AG04450 (cell line): ENCODE results near the gene C6orf52. TPM values are rescaled to one million over a fixed set of nuclear protein-coding genes. Genes with fewer than 3 reads are reported as not detected.
"Not testable (repeated sequence)": the region's sequence is repeated elsewhere in the genome, so short reads cannot be mapped to it uniquely, and the experiment has no call there.

Experiments used
- CTCF ChIA-PET: fragments of 300-600, 350-600 bp; formaldehyde crosslinking; extraction: SDS; loops from one replicate; lab custom pipeline; 2022; ENCODE audit warnings: antibody characterized with exemption, inconsistent platforms; lab: Charles Lee
- POLR2A ChIA-PET: fragments of 350-600 bp; formaldehyde crosslinking; extraction: SDS; loops from one replicate; lab custom pipeline; 2021; ENCODE audit warnings: antibody characterized with exemption, inconsistent platforms; lab: Yijun Ruan, JAX
- DNase-seq: peaks from one replicate; pipeline ENCODE4 v3.0.0-alpha.2; 2011; ENCODE audit warnings: low read depth, low spot score
- H3K27ac ChIP-seq: one replicate; pipeline ENCODE4 v1.5.1; 2012; ENCODE audit warnings: low read depth, low read length, control low read depth
- H3K27me3 ChIP-seq: one replicate; pipeline ENCODE4 v1.6.0; 2012; ENCODE audit warnings: low read length; ENCODE audit not compliant: control insufficient read depth, insufficient read depth
- H3K4me3 ChIP-seq: 2 replicates; pipeline ENCODE4 v1.5.1; 2011; ENCODE audit warnings: mild to moderate bottlenecking, low read depth, low read length, control low read depth
- H3K9me3 ChIP-seq: 2 replicates; pipeline ENCODE4 v1.5.1; 2012; ENCODE audit warnings: low read length; ENCODE audit not compliant: control insufficient read depth, insufficient read depth
- CTCF ChIP-seq: IDR thresholded peaks from 2 replicates; pipeline ENCODE4 v1.5.1; 2011; ENCODE audit warnings: low read depth, low read length, control low read depth, inconsistent platforms
- polyA plus RNA-seq: library from polyadenylated mRNA; depleted of rRNA; stranded (reverse); fragments of >200 nt; gene quantifications from 2 replicates; pipeline ENCODE4 v1.2.3, GENCODE V29; 2011

The C6orf52 gene
- polyA plus RNA-seq, 1 experiment = 0.74 TPM

GRCh38 chr6:10721850-10722569, 27.6 kb upstream of the C6orf52 start:
- Histone ChIP-seq H3K27ac (peak overlapping the region; percentile 57), H3K9me3 (peaks cover 10% of the 10 kb centered on the region), H3K4me3 (peak overlapping the region; percentile 77), H3K27me3 (no peaks in the 10 kb centered on the region)
- ChIA-PET POLR2A (interaction anchor here (0.5 to 1.5 kb wide), 9 partner anchors 16 to 168 kb away, joined by 3 to 40 read pairs (median 4); partner anchors contain the start of genes C6orf52, PAK1IP1 and TMEM14B), CTCF (interaction anchor here (0.6 to 2.5 kb wide), 3 partner anchors 27 to 212 kb away, joined by 4 to 8 read pairs (median 5); partner anchors contain the start of gene PAK1IP1)
- no peak for TF ChIP-seq CTCF
- DNase-seq = no peak

GRCh38 chr6:10720960-10721849, 26.8 kb upstream of the C6orf52 start:
- H3K27me3 ChIP-seq, H3K27ac ChIP-seq, DNase-seq, H3K9me3 ChIP-seq: not testable (repeated sequence)
- ChIA-PET CTCF (interaction anchor here (0.6 to 1.4 kb wide), 5 partner anchors 26 to 242 kb away, joined by 3 to 5 read pairs (median 4); partner anchors contain the start of gene PAK1IP1), POLR2A (interaction anchor here (1.2 to 1.5 kb wide), 2 partner anchors 9 to 27 kb away, joined by 3 read pairs; partner anchors contain the start of genes C6orf52 and PAK1IP1)
- H3K4me3 ChIP-seq = peak overlapping the region; percentile 63

- CTCF ChIA-PET = interaction anchor here (0.9 to 1.4 kb wide), 5 partner anchors 25 to 242 kb away, joined by 3 to 5 read pairs (median 3); partner anchors contain the start of gene PAK1IP1
- peak overlapping the region; percentile 42 for H3K27ac ChIP-seq
Measured at GRCh38 chr6:10720265-10720959, 26.0 kb upstream of the C6orf52 start.

GRCh38 chr6:10719964-10720264, 25.5 kb upstream of the C6orf52 start:
- DNase-seq = no peak
- Histone ChIP-seq H3K4me3 (peak overlapping the region; percentile 63), H3K9me3 (peaks cover 10% of the 10 kb centered on the region), H3K27ac (no peak overlapping the region), H3K27me3 (no peaks in the 10 kb centered on the region)
- ChIA-PET POLR2A (interaction anchor here (0.7 kb wide), 1 partner anchor 75 kb away, joined by 3 read pairs; no protein-coding TSS in a partner anchor), CTCF (interaction anchor here (1.2 to 1.3 kb wide), 3 partner anchors 40 to 242 kb away, joined by 3 read pairs; no protein-coding TSS in a partner anchor)
- TF ChIP-seq CTCF = no peak

More at GRCh38 chr6:10720265-10720959, 26.0 kb upstream of the C6orf52 start:
- H3K9me3 ChIP-seq = peaks cover 10% of the 10 kb centered on the region
- H3K27me3 ChIP-seq = no peaks in the 10 kb centered on the region
- no peak for DNase-seq
- peak overlapping the region; percentile 63 for H3K4me3 ChIP-seq
- POLR2A ChIA-PET = interaction anchor here (0.7 to 1.5 kb wide), 3 partner anchors 10 to 75 kb away, joined by 3 read pairs; partner anchors contain the start of genes C6orf52 and PAK1IP1
- no peak for TF ChIP-seq CTCF
